Measurements from ENCODE around the gene WNT1. TPM values are rescaled to one million over a fixed set of nuclear protein-coding genes. Genes with fewer than 3 reads are reported as not detected.

WNT1 gene
- total and polyA plus RNA-seq, 2 donors (not counting 3 experiments of a cell fraction or from before 2014, with no cell fraction given), result not detected

DNA sequence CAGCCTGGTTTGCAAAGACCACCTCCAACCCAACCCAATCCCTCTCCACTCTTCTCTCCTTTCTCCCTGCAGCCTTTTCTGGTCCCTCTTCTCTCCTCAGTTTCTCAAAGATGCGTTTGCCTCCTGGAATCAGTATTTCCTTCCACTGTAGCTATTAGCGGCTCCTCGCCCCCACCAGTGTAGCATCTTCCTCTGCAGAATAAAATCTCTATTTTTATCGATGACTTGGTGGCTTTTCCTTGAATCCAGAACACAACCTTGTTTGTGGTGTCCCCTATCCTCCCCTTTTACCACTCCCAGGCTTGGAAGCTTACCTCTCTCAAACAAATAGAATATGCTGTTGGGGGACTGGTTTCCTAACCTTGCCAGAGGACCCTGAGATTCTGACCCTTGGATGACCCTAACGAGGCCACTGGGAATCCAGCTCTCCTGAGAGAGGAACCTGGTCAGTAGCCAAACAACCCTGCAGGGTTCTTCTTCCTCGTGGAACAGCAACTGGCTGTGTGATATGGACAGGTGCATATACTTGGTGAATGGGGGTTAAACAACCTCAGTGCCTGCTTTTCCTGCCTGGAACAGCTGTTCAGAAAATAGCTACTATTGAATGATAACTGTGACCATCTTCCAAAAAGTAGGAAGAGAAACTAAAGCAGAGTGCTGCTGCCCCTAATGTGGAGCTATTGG lies 4.4 kb downstream of the WNT1 start:
- no TSS peak for BruUV-seq (replicated peaks)

GRCh38 chr12:48985475-48985897 lies 7.4 kb downstream of the WNT1 start:
- no peaks in the 10 kb centered on the region for H4K20me1 ChIP-seq (replicated peaks; ENCODE audit: control insufficient read depth, extremely low read depth, insufficient read depth, low read length)
- no peak overlapping the region for H3K4me3 ChIP-seq (replicated peaks in 1 of 3; ENCODE audit: insufficient read depth in 1 of 3, low read depth in 1 of 3, low read length in 3 of 3)
- H3K36me3 ChIP-seq (ENCODE audit: control insufficient read depth in 2 of 2, extremely low read depth in 1 of 2, insufficient read depth in 2 of 2, low read length in 2 of 2), result no peaks in the 10 kb centered on the region
- H3K79me2 ChIP-seq (ENCODE audit: control insufficient read depth, insufficient read depth, low read length), result no peaks in the 10 kb centered on the region
- no peak overlapping the region for H2AFZ ChIP-seq (ENCODE audit: low read depth, low read length)
- H3K9me1 ChIP-seq (replicated peaks; ENCODE audit: control insufficient read depth, extremely low read depth, insufficient read depth, low read length), result no peaks in the 10 kb centered on the region
- H3K9me3 ChIP-seq (replicated peaks; ENCODE audit: control insufficient read depth, insufficient read depth, low read length), result no peaks in the 10 kb centered on the region
- intact Hi-C loops (cut with micrococcal nuclease) (loop anchor here (5.0 kb wide), 1 partner anchor 63 kb away; no protein-coding TSS in a partner anchor), dilution Hi-C loops (cut with MboI; ENCODE audit: extremely low pct_ligation_motif_present, low sequenced_read_pairs) (no loop called here)
- H3K27me3 ChIP-seq (ENCODE audit: control insufficient read depth in 2 of 2, insufficient read depth in 2 of 2, low read length in 2 of 2), result peaks cover 73 to 77% of the 10 kb centered on the region in 2 experiments
- FAIRE-seq, result no peak
- no peak overlapping the region for H3K27ac ChIP-seq (ENCODE audit: insufficient read depth, low read depth, low read length)
- H3K4me2 ChIP-seq (ENCODE audit: insufficient read depth, low read length), result no peak overlapping the region
- no peak overlapping the region for H3K9ac ChIP-seq (replicated peaks; ENCODE audit: extremely low read depth, insufficient read depth, low read length)
- DNase-seq (ENCODE audit: low read depth, low spot score), result no peak
- peaks cover 6% of the 10 kb centered on the region for H3K4me1 ChIP-seq (ENCODE audit: control insufficient read depth, extremely low read depth, insufficient read depth, low read length)
- ChIA-PET CTCF (interaction anchor here (0.8 to 11.2 kb wide), 6 partner anchors 9 to 132 kb away, joined by 3 to 175 read pairs (median 4); partner anchors contain the start of gene DDN), POLR2A (no interaction called here)
- BruUV-seq (replicated peaks), result no TSS peak
- TF ChIP-seq EZH2 (IDR thresholded peaks at IDR 0.05; ENCODE audit: borderline replicate concordance, low read depth, low read length, severe bottlenecking) (peak; percentile 51), MYC (IDR thresholded peaks at IDR 0.05; ENCODE audit: low read depth, low read length) (no peak), MAX (IDR thresholded peaks at IDR 0.05; ENCODE audit: insufficient read depth, insufficient read length) (no peak), POLR2AphosphoS5 (IDR thresholded peaks at IDR 0.05; ENCODE audit: insufficient read depth, low read depth, low read length) (no peak), POLR2A (IDR thresholded peaks at IDR 0.05; ENCODE audit: low read depth, low read length) (no peak)
- TF ChIP-seq, protein P1, sequence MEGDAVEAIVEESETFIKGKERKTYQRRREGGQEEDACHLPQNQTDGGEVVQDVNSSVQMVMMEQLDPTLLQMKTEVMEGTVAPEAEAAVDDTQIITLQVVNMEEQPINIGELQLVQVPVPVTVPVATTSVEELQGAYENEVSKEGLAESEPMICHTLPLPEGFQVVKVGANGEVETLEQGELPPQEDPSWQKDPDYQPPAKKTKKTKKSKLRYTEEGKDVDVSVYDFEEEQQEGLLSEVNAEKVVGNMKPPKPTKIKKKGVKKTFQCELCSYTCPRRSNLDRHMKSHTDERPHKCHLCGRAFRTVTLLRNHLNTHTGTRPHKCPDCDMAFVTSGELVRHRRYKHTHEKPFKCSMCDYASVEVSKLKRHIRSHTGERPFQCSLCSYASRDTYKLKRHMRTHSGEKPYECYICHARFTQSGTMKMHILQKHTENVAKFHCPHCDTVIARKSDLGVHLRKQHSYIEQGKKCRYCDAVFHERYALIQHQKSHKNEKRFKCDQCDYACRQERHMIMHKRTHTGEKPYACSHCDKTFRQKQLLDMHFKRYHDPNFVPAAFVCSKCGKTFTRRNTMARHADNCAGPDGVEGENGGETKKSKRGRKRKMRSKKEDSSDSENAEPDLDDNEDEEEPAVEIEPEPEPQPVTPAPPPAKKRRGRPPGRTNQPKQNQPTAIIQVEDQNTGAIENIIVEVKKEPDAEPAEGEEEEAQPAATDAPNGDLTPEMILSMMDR (IDR thresholded peaks at IDR 0.05; ENCODE audit: extremely low read depth in 1 of 2, insufficient read depth in 1 of 2, low read depth in 1 of 2, low read length in 2 of 2), result no peak

More for the DNA sequence above, 4.4 kb downstream of the WNT1 start:
- TF ChIP-seq EZH2 (IDR thresholded peaks at IDR 0.05; ENCODE audit: borderline replicate concordance, low read depth, low read length, severe bottlenecking), result no peak
- TF ChIP-seq, protein P1 (IDR thresholded peaks at IDR 0.05; ENCODE audit: extremely low read depth in 1 of 2, insufficient read depth in 1 of 2, low read depth in 1 of 2, low read length in 2 of 2), result no peak
- Histone ChIP-seq H3K27me3 (ENCODE audit: control insufficient read depth in 2 of 2, insufficient read depth in 2 of 2, low read length in 2 of 2) (peaks cover 81 to 94% of the 10 kb centered on the region in 2 experiments), H2AFZ (ENCODE audit: low read depth, low read length) (no peak overlapping the region), H3K9ac (replicated peaks; ENCODE audit: extremely low read depth, insufficient read depth, low read length) (no peak overlapping the region), H3K27ac (ENCODE audit: insufficient read depth, low read depth, low read length) (no peak overlapping the region), H4K20me1 (replicated peaks; ENCODE audit: control insufficient read depth, extremely low read depth, insufficient read depth, low read length) (no peaks in the 10 kb centered on the region), H3K79me2 (ENCODE audit: control insufficient read depth, insufficient read depth, low read length) (no peaks in the 10 kb centered on the region), H3K36me3 (ENCODE audit: control insufficient read depth in 2 of 2, extremely low read depth in 1 of 2, insufficient read depth in 2 of 2, low read length in 2 of 2) (no peaks in the 10 kb centered on the region), H3K4me1 (ENCODE audit: control insufficient read depth, extremely low read depth, insufficient read depth, low read length) (peaks cover 13% of the 10 kb centered on the region), H3K4me3 (replicated peaks in 1 of 3; ENCODE audit: insufficient read depth in 1 of 3, low read depth in 1 of 3, low read length in 3 of 3) (no peak overlapping the region), H3K9me3 (replicated peaks; ENCODE audit: control insufficient read depth, insufficient read depth, low read length) (no peaks in the 10 kb centered on the region), H3K9me1 (replicated peaks; ENCODE audit: control insufficient read depth, extremely low read depth, insufficient read depth, low read length) (no peaks in the 10 kb centered on the region), H3K4me2 (ENCODE audit: insufficient read depth, low read length) (no peak overlapping the region)
- DNase-seq (ENCODE audit: low read depth, low spot score), result no peak
- ChIA-PET CTCF (interaction anchor here (1.1 to 11.2 kb wide), 4 partner anchors 9 to 91 kb away, joined by 3 to 175 read pairs (median 6); partner anchors contain the start of gene DDN), POLR2A (interaction anchor here (0.6 kb wide), 1 partner anchor 286 kb away, joined by 15 read pairs; no protein-coding TSS in a partner anchor)
- dilution Hi-C loops (cut with MboI; ENCODE audit: extremely low pct_ligation_motif_present, low sequenced_read_pairs), result no loop called here
- intact Hi-C loops (cut with micrococcal nuclease), result no loop called here
- no peak for FAIRE-seq

Measured in endothelial cell of umbilical vein (primary cell).